ENCODE results near the gene HCFC2.

HCFC2 gene

GRCh38 chr12:104126548-104126947 is 62.2 kb downstream of the HCFC2 start:
- no peak for DNase-seq

GRCh38 chr12:104130760-104131159 is 66.4 kb downstream of the HCFC2 start:
- no peak for DNase-seq

- no peak for DNase-seq
Observed at GRCh38 chr12:104131609-104132008, 67.3 kb downstream of the HCFC2 start.

- peak; percentile 86 for DNase-seq
Observed at GRCh38 chr12:104132351-104132956, 68.1 kb downstream of the HCFC2 start.

- no peak for DNase-seq
Observed at GRCh38 chr12:104133321-104133720, 69.0 kb downstream of the HCFC2 start.

GRCh38 chr12:104133866-104134265 is 69.5 kb downstream of the HCFC2 start:
- DNase-seq: no peak

- DNase-seq: no peak
Observed at GRCh38 chr12:104134882-104135281, 70.6 kb downstream of the HCFC2 start.

GRCh38 chr12:104136577-104136976 is 72.2 kb downstream of the HCFC2 start:
- DNase-seq: no peak

- DNase-seq: peak; percentile 42
Observed at GRCh38 chr12:104137001-104137901, 72.9 kb downstream of the HCFC2 start.

GRCh38 chr12:104137902-104138796 is 73.8 kb downstream of the HCFC2 start, which contains the start of gene NFYB:
TSS of gene NFYB (minus strand) at chr12:104138210. CDS start at chr12:104135453, 2,757 bp downstream.
- DNase-seq: peak; percentile 96

- DNase-seq: no peak
Observed at GRCh38 chr12:104138797-104139152, 74.4 kb downstream of the HCFC2 start.

- no peak for DNase-seq
Observed at GRCh38 chr12:104142543-104142942, 78.2 kb downstream of the HCFC2 start.

GRCh38 chr12:104143002-104143401 is 78.7 kb downstream of the HCFC2 start:
- no peak for DNase-seq

GRCh38 chr12:104143918-104144317 is 79.6 kb downstream of the HCFC2 start:
- DNase-seq: no peak

GRCh38 chr12:104147346-104147745 is 83.0 kb downstream of the HCFC2 start:
- no peak for DNase-seq

- DNase-seq: no peak
Observed at GRCh38 chr12:104150416-104150815, 86.1 kb downstream of the HCFC2 start.

- DNase-seq: no peak
Observed at GRCh38 chr12:104152685-104153241, 88.4 kb downstream of the HCFC2 start.

GRCh38 chr12:104154286-104154685 is 90.0 kb downstream of the HCFC2 start:
- no peak for DNase-seq

GRCh38 chr12:104154806-104155205 is 90.5 kb downstream of the HCFC2 start:
- peak; percentile 99 for DNase-seq

All from NCI-H1105 treated with DMSO at 0.1 percent for 48 hours (cell line).